ENCODE results near the gene IQGAP2. TPM values are rescaled to one million over a fixed set of nuclear protein-coding genes. Genes with fewer than 3 reads are reported as not detected.

Gene IQGAP2
- total RNA-seq, 1 experiment from 2014 or later = not detected

DNA sequence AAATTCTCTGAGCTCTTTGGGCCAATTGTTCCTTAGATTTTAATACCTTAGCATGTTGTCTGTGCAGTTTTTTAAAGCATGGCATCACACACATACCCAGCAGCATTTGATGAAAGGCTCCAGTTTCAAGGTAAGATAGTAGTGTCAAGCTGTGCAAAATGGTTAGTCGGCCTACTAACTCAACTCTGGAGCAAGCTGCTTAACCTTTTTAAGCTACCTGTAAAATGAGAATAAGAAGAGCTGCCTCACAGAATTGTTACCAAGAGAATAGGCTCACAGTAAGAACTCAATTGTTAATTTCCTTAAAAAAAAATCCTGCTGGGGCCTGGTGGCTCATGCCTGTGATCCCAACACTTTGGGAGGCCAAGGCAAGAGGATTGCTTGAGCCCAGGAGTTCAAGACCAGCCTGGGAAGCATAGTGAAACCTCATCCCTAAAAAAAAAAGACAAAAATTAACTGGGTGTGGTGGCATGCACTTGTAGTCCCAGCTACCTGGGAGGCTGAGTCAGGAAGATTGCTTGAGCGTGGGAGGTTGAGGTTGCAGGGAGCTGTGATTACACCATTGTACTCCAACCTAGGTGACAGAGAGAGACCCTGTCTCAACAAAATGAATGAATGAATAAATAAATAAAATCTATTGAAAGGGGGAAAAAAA is 96.5 kb downstream of the IQGAP2 start:
- POLR2A ChIA-PET (ENCODE audit: unreplicated experiment) = interaction anchor here (0.6 kb wide), 1 partner anchor 9 kb away, joined by 4 read pairs; no protein-coding TSS in a partner anchor
- H2AFZ ChIP-seq = no peak overlapping the region
- no peaks in the 10 kb centered on the region for H3F3A ChIP-seq (ENCODE audit: insufficient read depth, low read depth)
- H3K9me2 ChIP-seq (ENCODE audit: insufficient read depth) = no peaks in the 10 kb centered on the region
- BruUV-seq (replicated peaks) = no TSS peak
- no peak overlapping the region for H3K27ac ChIP-seq
- H3K4me2 ChIP-seq = no peak overlapping the region
- DNase-seq = no peak
- no peaks in the 10 kb centered on the region for H3K9me3 ChIP-seq (ENCODE audit: insufficient read depth, low read depth)
- no peaks in the 10 kb centered on the region for H3K27me3 ChIP-seq (ENCODE audit: insufficient read depth, low read depth)
- CTCF ChIA-PET = no interaction called here
- H4K20me1 ChIP-seq (ENCODE audit: insufficient read depth) = no peaks in the 10 kb centered on the region; the same call in 1 of the 2 replicates
- H3K4me1 ChIP-seq (replicated peaks; ENCODE audit: insufficient read depth) = no peaks in the 10 kb centered on the region
- TF ChIP-seq EZH2 (IDR thresholded peaks at IDR 0.05; ENCODE audit: low read depth) = no peak
- TF ChIP-seq, protein P1, sequence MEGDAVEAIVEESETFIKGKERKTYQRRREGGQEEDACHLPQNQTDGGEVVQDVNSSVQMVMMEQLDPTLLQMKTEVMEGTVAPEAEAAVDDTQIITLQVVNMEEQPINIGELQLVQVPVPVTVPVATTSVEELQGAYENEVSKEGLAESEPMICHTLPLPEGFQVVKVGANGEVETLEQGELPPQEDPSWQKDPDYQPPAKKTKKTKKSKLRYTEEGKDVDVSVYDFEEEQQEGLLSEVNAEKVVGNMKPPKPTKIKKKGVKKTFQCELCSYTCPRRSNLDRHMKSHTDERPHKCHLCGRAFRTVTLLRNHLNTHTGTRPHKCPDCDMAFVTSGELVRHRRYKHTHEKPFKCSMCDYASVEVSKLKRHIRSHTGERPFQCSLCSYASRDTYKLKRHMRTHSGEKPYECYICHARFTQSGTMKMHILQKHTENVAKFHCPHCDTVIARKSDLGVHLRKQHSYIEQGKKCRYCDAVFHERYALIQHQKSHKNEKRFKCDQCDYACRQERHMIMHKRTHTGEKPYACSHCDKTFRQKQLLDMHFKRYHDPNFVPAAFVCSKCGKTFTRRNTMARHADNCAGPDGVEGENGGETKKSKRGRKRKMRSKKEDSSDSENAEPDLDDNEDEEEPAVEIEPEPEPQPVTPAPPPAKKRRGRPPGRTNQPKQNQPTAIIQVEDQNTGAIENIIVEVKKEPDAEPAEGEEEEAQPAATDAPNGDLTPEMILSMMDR (conservative IDR thresholded peaks at IDR 0.05) = no peak
- H3K79me2 ChIP-seq (ENCODE audit: low read depth) = no peaks in the 10 kb centered on the region
- H3K36me3 ChIP-seq (ENCODE audit: low read depth) = no peaks in the 10 kb centered on the region
- H3K4me3 ChIP-seq = no peak overlapping the region
- intact Hi-C loops (cut with micrococcal nuclease; ENCODE audit: unreplicated experiment) = no loop called here

DNA sequence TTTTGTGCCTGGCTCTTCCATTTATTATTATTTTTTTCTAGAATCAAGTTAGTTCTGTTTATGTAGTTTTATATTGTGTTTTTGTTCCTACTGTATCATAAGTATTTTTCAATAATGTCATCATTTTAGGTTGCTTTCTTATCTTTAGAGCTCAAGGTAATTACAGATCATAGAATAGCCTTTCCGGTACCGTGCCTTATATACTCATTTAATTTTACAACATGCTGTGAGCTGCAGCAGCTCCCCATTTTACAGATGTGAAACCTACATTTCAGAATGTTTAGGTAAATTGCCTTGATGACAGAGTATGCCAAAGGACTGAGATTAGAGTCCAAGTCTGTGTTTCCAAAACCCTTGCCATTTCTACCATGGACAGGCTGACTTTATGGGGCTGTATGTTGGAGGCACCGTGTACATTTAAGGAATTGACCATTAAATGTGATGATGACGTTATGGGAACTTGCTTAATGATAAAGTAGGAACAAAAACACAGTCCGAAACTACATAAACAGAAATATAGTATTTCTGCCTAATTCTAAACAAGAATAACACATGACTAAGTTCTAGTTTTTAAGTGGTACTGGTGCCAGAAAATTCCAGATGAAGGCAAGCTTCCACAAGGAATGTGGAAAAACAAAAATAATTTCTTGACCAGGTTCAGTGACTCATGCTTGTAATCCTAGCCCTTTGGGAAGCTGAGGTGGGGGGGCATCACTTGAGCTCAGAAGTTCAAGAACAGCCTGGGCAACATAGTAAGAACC is 97.7 kb downstream of the IQGAP2 start:
- H3K79me2 ChIP-seq (ENCODE audit: low read depth) = no peaks in the 10 kb centered on the region
- no peak overlapping the region for H2AFZ ChIP-seq
- H3K4me2 ChIP-seq = no peak overlapping the region
- no peak overlapping the region for H3K4me3 ChIP-seq
- no TSS peak for BruUV-seq (replicated peaks)
- DNase-seq = no peak
- H3K4me1 ChIP-seq (replicated peaks; ENCODE audit: insufficient read depth) = no peaks in the 10 kb centered on the region
- no peaks in the 10 kb centered on the region for H3K36me3 ChIP-seq (ENCODE audit: low read depth)
- intact Hi-C loops (cut with micrococcal nuclease; ENCODE audit: unreplicated experiment) = no loop called here
- no peaks in the 10 kb centered on the region for H3F3A ChIP-seq (ENCODE audit: insufficient read depth, low read depth)
- H3K27ac ChIP-seq = no peak overlapping the region
- POLR2A ChIA-PET (ENCODE audit: unreplicated experiment) = interaction anchor here (0.7 kb wide), 1 partner anchor 16 kb away, joined by 3 read pairs; no protein-coding TSS in a partner anchor
- no peaks in the 10 kb centered on the region for H3K27me3 ChIP-seq (ENCODE audit: insufficient read depth, low read depth)
- H4K20me1 ChIP-seq (ENCODE audit: insufficient read depth) = no peaks in the 10 kb centered on the region; the same call in 1 of the 2 replicates
- no peaks in the 10 kb centered on the region for H3K9me3 ChIP-seq (ENCODE audit: insufficient read depth, low read depth)
- TF ChIP-seq, protein P1 (conservative IDR thresholded peaks at IDR 0.05) = no peak
- TF ChIP-seq EZH2 (IDR thresholded peaks at IDR 0.05; ENCODE audit: low read depth) = no peak
- no peaks in the 10 kb centered on the region for H3K9me2 ChIP-seq (ENCODE audit: insufficient read depth)
- CTCF ChIA-PET = no interaction called here

GRCh38 chr5:76503929-76504328 is 100.8 kb downstream of the IQGAP2 start:
- H3K4me1 ChIP-seq (replicated peaks; ENCODE audit: insufficient read depth) = no peaks in the 10 kb centered on the region
- no peaks in the 10 kb centered on the region for H3K27me3 ChIP-seq (ENCODE audit: insufficient read depth, low read depth)
- intact Hi-C loops (cut with micrococcal nuclease; ENCODE audit: unreplicated experiment) = no loop called here
- no peaks in the 10 kb centered on the region for H4K20me1 ChIP-seq (ENCODE audit: insufficient read depth)
- no peak for TF ChIP-seq EZH2 (IDR thresholded peaks at IDR 0.05; ENCODE audit: low read depth)
- TF ChIP-seq, protein P1 (conservative IDR thresholded peaks at IDR 0.05) = no peak
- no peaks in the 10 kb centered on the region for H3K79me2 ChIP-seq (ENCODE audit: low read depth)
- H3K9me3 ChIP-seq (ENCODE audit: insufficient read depth, low read depth) = no peaks in the 10 kb centered on the region
- H3K4me2 ChIP-seq = no peak overlapping the region
- ChIA-PET CTCF (no interaction called here), POLR2A (ENCODE audit: unreplicated experiment) (no interaction called here)
- no peak for DNase-seq
- H3K9me2 ChIP-seq (ENCODE audit: insufficient read depth) = no peaks in the 10 kb centered on the region
- H3K4me3 ChIP-seq = no peak overlapping the region
- no peak overlapping the region for H3K27ac ChIP-seq
- no peaks in the 10 kb centered on the region for H3K36me3 ChIP-seq (ENCODE audit: low read depth)
- no peaks in the 10 kb centered on the region for H3F3A ChIP-seq (ENCODE audit: insufficient read depth, low read depth)
- H2AFZ ChIP-seq = no peak overlapping the region
- no TSS peak for BruUV-seq (replicated peaks)
